ENCODE data around the gene RAC2. TPM values are rescaled to one million over a fixed set of nuclear protein-coding genes. Genes with fewer than 3 reads are reported as not detected.

Gene RAC2
- total RNA-seq, 4 donors from 2014 or later: 7.8 to 49.8 (median 14.5) TPM

- no peak for TF ChIP-seq CTCF (IDR thresholded peaks at IDR 0.05; ENCODE audit: low read depth)
These were observed 511 bp downstream of the RAC2 start for GRCh38 chr22:37243402-37244113.

GRCh38 chr22:37242395-37242918, 1.6 kb downstream of the RAC2 start:
- no peak for TF ChIP-seq CTCF (IDR thresholded peaks at IDR 0.05; ENCODE audit: low read depth)

GRCh38 chr22:37241351-37242142, 2.5 kb downstream of the RAC2 start:
- no peak for TF ChIP-seq CTCF (IDR thresholded peaks at IDR 0.05; ENCODE audit: low read depth)

GRCh38 chr22:37240941-37241320, 3.1 kb downstream of the RAC2 start:
- no peak for TF ChIP-seq CTCF (IDR thresholded peaks at IDR 0.05; ENCODE audit: low read depth)

GRCh38 chr22:37240240-37240940, 3.7 kb downstream of the RAC2 start:
- no peak for TF ChIP-seq CTCF (IDR thresholded peaks at IDR 0.05; ENCODE audit: low read depth)

- no peak for TF ChIP-seq CTCF (IDR thresholded peaks at IDR 0.05; ENCODE audit: low read depth)
These were observed 4.5 kb downstream of the RAC2 start for GRCh38 chr22:37239336-37240239.
